Epithelial cell of esophagus (primary cell): ENCODE results near the gene TSPAN9.
A peak's percentile ranks its signal among the peaks of the same experiment; 100 is the strongest.
"Not testable (repeated sequence)": the region's sequence is repeated elsewhere in the genome, so short reads cannot be mapped to it uniquely, and the experiment has no call there.

ENCODE experiments used
- DNase-seq: peaks from one replicate; pipeline ENCODE4 v3.0.0; 2010; ENCODE audit warnings: low read depth
- H3K4me3 ChIP-seq: 2 replicates; pipeline ENCODE4 v1.5.1; 2011; ENCODE audit warnings: mild to moderate bottlenecking, low read length, control low read depth
- CTCF ChIP-seq: IDR thresholded peaks from 2 replicates; pipeline ENCODE4 v1.5.1; 2011; ENCODE audit warnings: low read depth, mild to moderate bottlenecking, low read length, control low read depth, inconsistent platforms; ENCODE audit not compliant: insufficient read depth; ENCODE audit errors: missing control alignments

The TSPAN9 gene

GRCh38 chr12:3065300-3065699 lies 11.9 kb upstream of the TSPAN9 start:
- TF ChIP-seq CTCF: no peak

GRCh38 chr12:3065846-3066245 lies 11.3 kb upstream of the TSPAN9 start:
- not testable (repeated sequence) for H3K4me3 ChIP-seq, DNase-seq

More at GRCh38 chr12:3065300-3065699, 11.9 kb upstream of the TSPAN9 start:
- no peak for DNase-seq
- no peak overlapping the region for H3K4me3 ChIP-seq

- H3K4me3 ChIP-seq: no peak overlapping the region
- DNase-seq: no peak
- no peak for TF ChIP-seq CTCF
These were observed 7.5 kb upstream of the TSPAN9 start for GRCh38 chr12:3069714-3070113.

GRCh38 chr12:3071107-3071506 lies 6.1 kb upstream of the TSPAN9 start:
- H3K4me3 ChIP-seq: no peak overlapping the region
- no peak for TF ChIP-seq CTCF
- DNase-seq: no peak

- DNase-seq: no peak
- no peak overlapping the region for H3K4me3 ChIP-seq
- TF ChIP-seq CTCF: no peak
These were observed 5.5 kb upstream of the TSPAN9 start for GRCh38 chr12:3071710-3072109.

GRCh38 chr12:3073438-3074250 lies 3.5 kb upstream of the TSPAN9 start:
- DNase-seq: peak; percentile 87

GRCh38 chr12:3075315-3075714 lies 1.9 kb upstream of the TSPAN9 start:
- no peak for TF ChIP-seq CTCF
- no peak overlapping the region for H3K4me3 ChIP-seq
- no peak for DNase-seq

More at GRCh38 chr12:3073438-3074250, 3.5 kb upstream of the TSPAN9 start:
- no peak overlapping the region for H3K4me3 ChIP-seq
- peak; percentile 99 for TF ChIP-seq CTCF
